Measurements from ENCODE around the gene PIPOX.
"Not testable (repeated sequence)": the region's sequence is repeated elsewhere in the genome, so short reads cannot be mapped to it uniquely, and the experiment has no call there.

Gene PIPOX

GRCh38 chr17:29074488-29074887 lies 31.5 kb downstream of the PIPOX start:
- no peak for DNase-seq (ENCODE audit: low read depth in 3 of 3, low spot score in 1 of 3)

- no peak for DNase-seq (ENCODE audit: low read depth in 3 of 3, low spot score in 1 of 3)
Observed at GRCh38 chr17:29076087-29076486, 33.1 kb downstream of the PIPOX start.

GRCh38 chr17:29076722-29077121 lies 33.8 kb downstream of the PIPOX start:
- no peak for DNase-seq (ENCODE audit: low read depth in 3 of 3, low spot score in 1 of 3)

GRCh38 chr17:29077320-29077719 lies 34.4 kb downstream of the PIPOX start:
- no peak for DNase-seq (ENCODE audit: low read depth in 3 of 3, low spot score in 1 of 3)

- DNase-seq (ENCODE audit: low read depth in 3 of 3, low spot score in 1 of 3): no peak
Observed at GRCh38 chr17:29078183-29079045, 35.5 kb downstream of the PIPOX start.

GRCh38 chr17:29079433-29079832 lies 36.5 kb downstream of the PIPOX start:
- DNase-seq (ENCODE audit: low read depth in 3 of 3, low spot score in 1 of 3): no peak

- DNase-seq (ENCODE audit: low read depth in 3 of 3, low spot score in 1 of 3): no peak
Observed at GRCh38 chr17:29079887-29080286, 36.9 kb downstream of the PIPOX start.

- no peak for DNase-seq (ENCODE audit: low read depth in 3 of 3, low spot score in 1 of 3)
Observed at GRCh38 chr17:29080323-29080722, 37.4 kb downstream of the PIPOX start.

GRCh38 chr17:29080965-29081364 lies 38.0 kb downstream of the PIPOX start:
- no peak for DNase-seq (ENCODE audit: low read depth in 3 of 3, low spot score in 1 of 3)

- DNase-seq (ENCODE audit: low read depth in 3 of 3, low spot score in 1 of 3): no peak
Observed at GRCh38 chr17:29084541-29085146, 41.7 kb downstream of the PIPOX start.

- no peak for DNase-seq (ENCODE audit: low read depth in 3 of 3, low spot score in 1 of 3)
Observed at GRCh38 chr17:29085223-29085622, 42.3 kb downstream of the PIPOX start.

- no peak for DNase-seq (ENCODE audit: low read depth in 3 of 3, low spot score in 1 of 3)
Observed at GRCh38 chr17:29086628-29087332, 43.8 kb downstream of the PIPOX start.

- not testable (repeated sequence) for DNase-seq (ENCODE audit: low read depth in 3 of 3, low spot score in 1 of 3)
Observed at GRCh38 chr17:29088782-29089181, 45.8 kb downstream of the PIPOX start.

GRCh38 chr17:29089601-29090044 lies 46.7 kb downstream of the PIPOX start:
- no peak for DNase-seq (ENCODE audit: low read depth in 3 of 3, low spot score in 1 of 3)

- DNase-seq (ENCODE audit: low read depth in 3 of 3, low spot score in 1 of 3): no peak
Observed at GRCh38 chr17:29090108-29090507, 47.2 kb downstream of the PIPOX start.

GRCh38 chr17:29090750-29091605 lies 48.0 kb downstream of the PIPOX start:
- no peak for DNase-seq (ENCODE audit: low read depth in 3 of 3, low spot score in 1 of 3)

- DNase-seq (ENCODE audit: low read depth in 3 of 3, low spot score in 1 of 3): no peak
Observed at GRCh38 chr17:29091606-29092289, 48.8 kb downstream of the PIPOX start.

GRCh38 chr17:29093090-29093871 lies 50.3 kb downstream of the PIPOX start:
- no peak for DNase-seq (ENCODE audit: low read depth in 3 of 3, low spot score in 1 of 3)

GRCh38 chr17:29094101-29094708 lies 51.3 kb downstream of the PIPOX start:
- no peak for DNase-seq (ENCODE audit: low read depth in 3 of 3, low spot score in 1 of 3)

Data from stimulated activated CD4-positive, alpha-beta T cell treated with anti-CD3 and anti-CD28 coated beads, TNF-alpha, amount 100 ng/mL, for 1 hour (primary cell).